Thyroid gland (tissue), 4 donors: ENCODE measurements around the gene IRF9.

Experiments
- CTCF ChIP-seq, 6 experiments: fragments of 200-600 bp in 3 of 6; fragments of 450-650 bp in 3 of 6; sonication (generic) in 3 of 6; IDR thresholded peaks; one replicate each; pipeline ENCODE4 v1.5.1; 2016 to 2019; ENCODE audit warnings: antibody characterized with exemption in 6 of 6, mild to moderate bottlenecking in 2 of 6, inconsistent platforms in 1 of 6, moderate library complexity in 1 of 6
- POLR2A ChIP-seq, 2 donors: fragments of 450-650 bp; IDR thresholded peaks; one replicate each; pipeline ENCODE4 v1.6.1; 2017; ENCODE audit warnings: antibody characterized with exemption in 2 of 2, mild to moderate bottlenecking in 2 of 2, moderate library complexity in 1 of 2

DNA sequence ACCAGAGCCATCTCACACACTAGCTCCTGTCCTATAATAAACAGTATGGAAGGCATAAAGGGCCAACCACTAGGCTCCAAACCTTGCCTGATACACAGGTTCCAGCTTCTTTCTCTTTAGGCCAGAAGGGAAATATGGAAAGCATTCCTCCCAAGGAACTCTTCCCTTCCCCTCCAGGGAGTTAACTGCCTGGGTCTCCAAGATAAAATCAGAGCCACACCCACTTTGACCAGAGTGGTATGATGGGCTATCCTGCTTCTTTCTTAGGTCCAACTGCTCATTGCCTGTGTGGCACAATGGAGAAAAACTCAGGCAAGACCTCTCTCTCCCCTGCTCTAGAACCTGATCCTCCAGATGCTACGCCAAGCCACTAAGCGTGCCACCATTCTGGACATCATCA, 46.6 kb downstream of the IRF9 start:
- TF ChIP-seq CTCF (IDR thresholded peaks at IDR 0.05), result no peak
- TF ChIP-seq POLR2A (IDR thresholded peaks at IDR 0.05), result no peak
